Measurements from ENCODE around the gene PLAA.

The PLAA gene

GRCh38 chr9:26947736-26948135 is 694 bp upstream of the PLAA start:
- TF ChIP-seq, protein P1, sequence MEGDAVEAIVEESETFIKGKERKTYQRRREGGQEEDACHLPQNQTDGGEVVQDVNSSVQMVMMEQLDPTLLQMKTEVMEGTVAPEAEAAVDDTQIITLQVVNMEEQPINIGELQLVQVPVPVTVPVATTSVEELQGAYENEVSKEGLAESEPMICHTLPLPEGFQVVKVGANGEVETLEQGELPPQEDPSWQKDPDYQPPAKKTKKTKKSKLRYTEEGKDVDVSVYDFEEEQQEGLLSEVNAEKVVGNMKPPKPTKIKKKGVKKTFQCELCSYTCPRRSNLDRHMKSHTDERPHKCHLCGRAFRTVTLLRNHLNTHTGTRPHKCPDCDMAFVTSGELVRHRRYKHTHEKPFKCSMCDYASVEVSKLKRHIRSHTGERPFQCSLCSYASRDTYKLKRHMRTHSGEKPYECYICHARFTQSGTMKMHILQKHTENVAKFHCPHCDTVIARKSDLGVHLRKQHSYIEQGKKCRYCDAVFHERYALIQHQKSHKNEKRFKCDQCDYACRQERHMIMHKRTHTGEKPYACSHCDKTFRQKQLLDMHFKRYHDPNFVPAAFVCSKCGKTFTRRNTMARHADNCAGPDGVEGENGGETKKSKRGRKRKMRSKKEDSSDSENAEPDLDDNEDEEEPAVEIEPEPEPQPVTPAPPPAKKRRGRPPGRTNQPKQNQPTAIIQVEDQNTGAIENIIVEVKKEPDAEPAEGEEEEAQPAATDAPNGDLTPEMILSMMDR (IDR thresholded peaks at IDR 0.05), result no peak

DNA sequence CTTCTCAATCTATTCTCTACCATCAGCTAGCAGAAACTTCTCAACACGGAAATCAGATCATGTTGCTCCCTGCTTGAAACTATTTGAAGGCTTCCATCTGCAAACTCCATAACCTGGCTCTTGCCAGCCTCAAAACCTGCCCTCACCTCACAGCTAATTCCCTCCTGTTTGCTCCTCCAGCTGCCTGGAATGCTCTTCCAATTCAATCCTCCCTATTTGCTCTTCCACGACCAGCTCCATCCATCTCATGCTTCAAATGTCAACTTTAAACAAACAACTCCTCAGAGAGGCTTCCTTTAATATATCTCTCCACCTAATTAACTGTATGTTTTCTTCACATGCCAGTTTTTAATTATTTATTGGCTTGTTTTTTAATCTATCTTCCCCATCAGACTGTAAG is 1.5 kb downstream of the PLAA start:
- TF ChIP-seq, protein P1 (IDR thresholded peaks at IDR 0.05), result no peak

DNA sequence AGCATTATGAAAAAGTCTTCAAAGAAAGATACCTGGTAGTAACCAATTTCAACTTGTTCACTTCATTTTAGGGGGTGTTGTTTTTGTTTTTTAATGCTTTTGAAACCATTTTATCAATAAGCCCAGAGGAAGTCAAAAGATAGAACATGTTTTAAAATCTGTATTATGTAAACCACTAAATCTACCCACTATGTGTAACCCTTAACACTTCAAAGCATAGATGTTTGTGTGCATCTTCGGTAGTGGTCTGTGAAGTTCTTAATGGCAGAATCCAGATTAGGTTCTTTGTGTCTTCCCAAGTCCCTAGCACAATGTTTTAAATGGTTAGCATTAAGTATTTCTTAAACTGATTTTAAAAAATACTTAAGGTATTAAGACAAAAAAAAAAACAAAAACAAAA is 6.3 kb downstream of the PLAA start:
- TF ChIP-seq, protein P1 (IDR thresholded peaks at IDR 0.05), result no peak

DNA sequence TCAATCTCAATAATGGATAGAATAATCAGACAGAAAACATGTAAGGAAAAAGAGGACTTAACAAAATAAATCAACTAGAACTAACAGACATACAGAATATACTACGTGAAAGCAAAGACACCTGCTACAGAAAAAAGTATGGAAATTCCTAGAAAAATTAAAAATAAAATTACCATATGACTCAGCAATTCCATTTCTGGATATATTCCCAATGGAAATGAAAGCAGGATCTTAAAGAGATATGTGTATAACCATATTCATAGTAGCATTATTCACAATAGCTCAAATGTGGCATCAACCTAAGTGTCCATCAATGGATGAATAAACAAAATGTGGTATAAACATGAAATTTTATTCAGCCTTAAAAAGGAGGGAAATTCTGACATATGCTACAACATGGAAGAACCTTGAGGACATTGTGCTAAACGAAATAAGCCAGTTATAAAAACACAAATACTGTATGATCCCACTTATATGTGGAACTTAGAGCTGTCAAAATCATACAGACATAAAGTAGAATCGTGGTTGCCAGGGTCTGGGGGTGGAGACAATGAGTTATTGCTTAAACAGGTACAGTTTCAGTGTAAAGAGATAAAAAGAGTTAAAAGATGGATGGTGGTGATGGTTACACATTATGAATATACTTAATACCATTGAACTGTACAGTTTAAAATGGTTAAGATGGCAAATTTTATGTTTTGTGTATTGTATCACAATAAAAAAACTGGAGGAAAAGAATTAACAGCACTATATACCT is 6.9 kb downstream of the PLAA start:
- TF ChIP-seq, protein P1 (IDR thresholded peaks at IDR 0.05), result no peak

DNA sequence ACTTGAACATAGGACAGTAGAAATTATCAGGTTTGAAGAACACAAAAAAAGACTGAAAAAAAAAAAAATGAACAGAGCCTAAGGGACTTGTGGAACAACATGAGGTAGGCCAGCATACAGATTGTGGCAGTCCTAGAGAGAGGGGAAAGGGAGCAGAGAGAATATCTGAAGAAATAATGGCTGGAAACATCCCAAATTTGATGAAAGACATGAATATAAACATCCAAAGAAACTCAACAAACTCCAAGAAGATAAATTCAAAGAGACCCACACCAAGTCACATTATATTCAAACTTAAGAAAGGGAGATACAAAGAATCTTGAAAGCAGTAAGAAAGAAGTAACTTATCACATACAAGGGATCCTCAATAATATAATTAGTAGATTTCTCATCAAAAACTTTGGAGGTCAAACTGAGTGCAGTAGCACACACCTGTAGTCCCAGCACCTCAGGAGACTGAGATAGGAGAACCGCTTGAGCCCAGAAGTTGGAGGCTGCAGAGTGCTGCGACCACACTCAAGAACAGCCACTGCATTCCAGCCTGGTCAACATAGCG is 9.1 kb downstream of the PLAA start:
- TF ChIP-seq, protein P1 (IDR thresholded peaks at IDR 0.05), result no peak

DNA sequence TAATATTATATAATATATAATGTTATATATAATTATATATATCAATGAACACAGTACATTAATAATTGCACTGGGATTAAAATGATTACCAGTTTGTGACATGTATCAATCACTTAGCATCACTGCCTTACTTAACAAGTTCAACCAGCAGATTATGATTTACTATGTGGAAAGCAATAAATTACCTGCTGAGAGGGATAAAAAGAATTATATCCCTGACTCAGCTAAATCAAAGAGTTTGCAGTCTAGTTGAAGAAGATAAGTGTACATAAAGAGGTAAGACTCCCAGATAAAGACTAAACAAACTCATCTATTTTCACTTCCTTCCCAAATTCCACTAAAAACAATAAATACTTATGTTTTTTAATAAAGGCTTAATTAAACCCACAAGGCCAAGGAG is 11.2 kb downstream of the PLAA start:
- TF ChIP-seq, protein P1 (IDR thresholded peaks at IDR 0.05), result no peak

GRCh38 chr9:26928902-26929495 is 18.0 kb downstream of the PLAA start:
- TF ChIP-seq, protein P1 (IDR thresholded peaks at IDR 0.05), result no peak
